ENCODE data around the gene SYMPK.

DNA sequence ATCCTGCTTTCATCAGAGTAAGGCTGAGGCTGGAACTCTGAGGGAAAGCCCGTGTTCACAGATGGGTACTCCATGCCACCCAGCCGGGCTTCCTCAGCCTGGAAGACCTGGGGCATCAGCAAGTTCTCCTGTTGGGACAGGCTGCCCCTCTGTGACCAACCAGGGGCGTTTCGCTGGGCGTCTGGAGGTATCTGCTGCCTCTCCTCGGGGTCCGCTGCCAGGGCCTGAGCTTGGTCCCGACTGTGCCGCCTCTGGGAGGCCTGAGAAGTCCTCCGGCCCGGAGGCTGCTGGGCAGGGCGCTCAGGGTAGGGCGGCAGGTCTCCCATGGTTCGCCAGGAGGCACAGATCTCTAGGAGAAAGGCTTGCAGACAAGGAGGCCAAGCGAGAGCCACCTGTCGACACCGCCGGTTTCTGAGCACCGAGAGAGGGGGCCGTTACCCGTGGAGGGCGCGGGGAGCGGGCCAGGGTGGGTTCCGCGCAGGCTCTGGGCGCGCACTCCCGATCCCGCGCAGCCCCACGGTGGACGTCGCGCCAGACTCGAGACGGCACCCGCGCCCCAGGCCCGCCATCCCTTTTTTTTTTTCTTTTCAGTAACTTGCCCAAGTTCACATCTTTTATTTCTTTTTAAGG is 48.0 kb downstream of the SYMPK start, which contains the start of gene RSPH6A:
- TF ChIP-seq, protein P1, sequence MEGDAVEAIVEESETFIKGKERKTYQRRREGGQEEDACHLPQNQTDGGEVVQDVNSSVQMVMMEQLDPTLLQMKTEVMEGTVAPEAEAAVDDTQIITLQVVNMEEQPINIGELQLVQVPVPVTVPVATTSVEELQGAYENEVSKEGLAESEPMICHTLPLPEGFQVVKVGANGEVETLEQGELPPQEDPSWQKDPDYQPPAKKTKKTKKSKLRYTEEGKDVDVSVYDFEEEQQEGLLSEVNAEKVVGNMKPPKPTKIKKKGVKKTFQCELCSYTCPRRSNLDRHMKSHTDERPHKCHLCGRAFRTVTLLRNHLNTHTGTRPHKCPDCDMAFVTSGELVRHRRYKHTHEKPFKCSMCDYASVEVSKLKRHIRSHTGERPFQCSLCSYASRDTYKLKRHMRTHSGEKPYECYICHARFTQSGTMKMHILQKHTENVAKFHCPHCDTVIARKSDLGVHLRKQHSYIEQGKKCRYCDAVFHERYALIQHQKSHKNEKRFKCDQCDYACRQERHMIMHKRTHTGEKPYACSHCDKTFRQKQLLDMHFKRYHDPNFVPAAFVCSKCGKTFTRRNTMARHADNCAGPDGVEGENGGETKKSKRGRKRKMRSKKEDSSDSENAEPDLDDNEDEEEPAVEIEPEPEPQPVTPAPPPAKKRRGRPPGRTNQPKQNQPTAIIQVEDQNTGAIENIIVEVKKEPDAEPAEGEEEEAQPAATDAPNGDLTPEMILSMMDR (IDR thresholded peaks at IDR 0.05; ENCODE audit: low read depth, low read length, poor library complexity, severe bottlenecking) = no peak
- no peak for TF ChIP-seq EZH2phosphoT487 (IDR thresholded peaks at IDR 0.05; ENCODE audit: borderline replicate concordance, low read length)

Data from DOHH2 (cell line).